ENCODE measurements around the gene SPATA31C1. TPM values are rescaled to one million over a fixed set of nuclear protein-coding genes. Genes with fewer than 3 reads are reported as not detected.
"Not testable (repeated sequence)": the region's sequence is repeated elsewhere in the genome, so short reads cannot be mapped to it uniquely, and the experiment has no call there.

Gene SPATA31C1
- not detected for polyA plus RNA-seq

GRCh38 chr9:87917662-87918061 is at the start of gene SPATA31C1:
Gene SPATA31C1, plus strand, starts transcription at chr9:87917962.
- not testable (repeated sequence) for H3K27ac ChIP-seq (ENCODE audit: low read depth, low read length)
- no CpG with 5 or more reads among the region's 8 CpGs for WGBS, 3 donors

DNA sequence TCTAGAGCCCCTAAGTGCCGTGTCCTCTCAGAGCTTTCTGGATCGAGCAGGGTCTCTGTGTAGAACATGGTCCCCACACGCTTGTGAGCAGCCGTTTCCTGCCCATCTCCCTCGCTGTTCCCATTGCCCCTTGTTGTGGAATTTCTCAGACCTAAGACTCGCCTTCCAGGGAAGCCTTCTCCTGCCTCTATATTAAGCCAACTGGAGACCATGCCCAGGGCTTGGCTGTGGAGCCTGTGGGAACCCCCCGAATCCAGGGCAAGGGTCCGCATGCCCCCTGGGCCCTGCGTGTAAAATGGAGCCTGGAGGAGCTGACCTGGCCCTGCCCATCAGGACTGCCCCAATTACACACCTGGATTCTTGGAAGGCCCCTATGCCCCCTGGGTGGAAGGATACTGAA is 49.6 kb upstream of the SPATA31C1 start:
- WGBS, 3 donors: 95 to 96% (median 95%) methylated on average over 9 of the region's 9 CpGs
- no peak overlapping the region for H3K27ac ChIP-seq (ENCODE audit: low read depth, low read length)

- H3K27ac ChIP-seq (ENCODE audit: low read depth, low read length): no peak overlapping the region
- WGBS, 3 donors: 64 to 97% (median 94%) methylated on average over 3 of the region's 3 CpGs
Measured at GRCh38 chr9:87868635-87869034, 49.1 kb upstream of the SPATA31C1 start.

- no peak overlapping the region for H3K27ac ChIP-seq (ENCODE audit: low read depth, low read length)
- 79 to 92% (median 92%) methylated on average over 11 of the region's 11 CpGs for WGBS, 3 donors
Measured at GRCh38 chr9:87869082-87869481, 48.7 kb upstream of the SPATA31C1 start.

GRCh38 chr9:87871425-87872078 is 46.2 kb upstream of the SPATA31C1 start:
- WGBS, 3 donors: 90 to 95% (median 90%) methylated on average over 7 of the region's 7 CpGs
- H3K27ac ChIP-seq (ENCODE audit: low read depth, low read length): no peak overlapping the region

DNA sequence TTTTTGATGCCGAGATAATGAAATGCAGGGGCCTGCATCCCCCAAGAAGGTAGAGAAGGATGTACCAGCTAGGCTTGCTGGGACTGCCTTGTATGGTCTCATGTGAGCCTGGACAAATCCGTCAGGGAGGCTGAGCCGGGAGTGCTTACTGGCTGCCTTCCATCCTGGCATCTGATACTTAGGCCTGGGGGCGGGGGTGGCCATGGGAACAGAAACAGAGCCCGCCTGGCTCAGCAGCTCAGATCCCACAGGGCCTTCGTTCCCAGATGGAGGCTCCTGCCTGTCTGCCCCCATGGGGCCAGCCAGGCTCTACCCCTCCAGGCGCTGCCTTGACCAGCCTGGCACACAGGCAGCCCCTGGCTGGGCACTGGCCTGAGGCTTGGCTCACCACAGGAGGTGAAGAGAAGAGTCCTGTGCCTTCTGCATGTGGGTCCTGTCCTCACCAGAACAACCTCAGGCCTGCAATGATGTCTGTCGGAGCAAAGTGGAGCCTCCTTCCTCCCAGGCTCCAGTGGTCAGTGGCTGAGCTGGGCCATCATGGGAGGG is 45.6 kb upstream of the SPATA31C1 start:
- 72 to 77% (median 73%) methylated on average over 8 of the region's 8 CpGs for WGBS, 3 donors
- H3K27ac ChIP-seq (ENCODE audit: low read depth, low read length): no peak overlapping the region

- H3K27ac ChIP-seq (ENCODE audit: low read depth, low read length): no peak overlapping the region
- WGBS, 3 donors: 97 to 99% (median 98%) methylated on average over 5 of the region's 5 CpGs
Measured at GRCh38 chr9:87873607-87874303, 44.0 kb upstream of the SPATA31C1 start.

GRCh38 chr9:87874304-87874623 is 43.5 kb upstream of the SPATA31C1 start:
- 61 to 72% (median 66%) methylated on average over 7 of the region's 7 CpGs for WGBS, 3 donors
- H3K27ac ChIP-seq (ENCODE audit: low read depth, low read length): no peak overlapping the region

GRCh38 chr9:87875060-87875459 is 42.7 kb upstream of the SPATA31C1 start:
- no peak overlapping the region for H3K27ac ChIP-seq (ENCODE audit: low read depth, low read length)

DNA sequence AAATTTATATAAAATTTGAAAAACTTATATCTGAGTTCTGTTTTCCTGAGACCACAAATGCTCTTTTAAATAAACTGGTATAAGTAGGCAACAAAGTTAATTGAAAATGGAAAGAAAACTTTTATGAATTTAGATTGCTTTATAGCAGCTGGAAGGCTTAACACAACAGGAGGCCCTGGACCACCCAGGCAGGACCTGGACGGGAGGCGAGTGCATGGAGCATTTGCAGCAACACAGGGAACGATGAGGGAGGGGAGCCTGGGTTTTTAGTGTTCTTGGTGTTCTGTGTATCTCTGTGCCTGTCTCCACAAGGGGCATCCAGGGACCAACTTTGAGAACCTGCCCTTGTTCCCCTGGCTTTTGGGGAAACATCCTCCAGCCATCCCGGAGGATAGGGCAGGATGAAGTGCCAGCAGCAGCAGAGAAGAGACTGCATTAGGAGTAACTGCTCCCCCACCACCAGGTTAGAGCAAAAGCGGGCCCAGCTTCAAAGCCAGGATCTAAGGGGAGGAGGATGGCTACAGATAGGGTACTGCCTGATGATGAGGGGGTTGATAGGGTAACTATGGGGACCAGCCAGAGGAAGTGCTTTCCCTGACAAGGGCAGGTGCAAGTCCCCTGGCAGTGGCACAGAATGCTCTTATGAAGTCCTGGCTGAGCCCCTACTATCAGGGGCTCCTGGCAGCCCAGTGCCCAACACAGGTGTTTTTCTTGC is 41.8 kb upstream of the SPATA31C1 start:
- 73 to 87% (median 76%) methylated on average over 5 of the region's 5 CpGs for WGBS, 3 donors
- no peak overlapping the region for H3K27ac ChIP-seq (ENCODE audit: low read depth, low read length)

DNA sequence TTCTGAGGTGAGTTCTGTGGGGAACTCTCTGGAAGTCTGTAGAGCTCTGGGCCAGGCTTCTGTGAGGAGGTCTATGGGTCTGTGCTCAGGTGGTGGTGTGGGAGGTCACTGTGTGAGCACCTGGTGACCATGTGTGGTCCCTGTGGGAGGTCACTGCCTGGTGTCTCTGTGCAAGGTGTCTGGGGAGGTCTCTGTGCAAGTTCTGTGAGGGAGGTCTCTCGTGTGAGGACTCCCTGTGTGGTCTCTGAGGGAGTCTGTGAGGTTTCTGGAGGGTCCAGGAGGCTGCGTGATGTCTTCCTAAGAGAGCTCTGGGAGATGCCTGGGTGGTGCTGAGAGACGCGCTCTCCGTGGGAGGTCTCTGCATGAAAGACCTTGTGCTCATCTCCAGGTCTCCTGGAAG is 41.1 kb upstream of the SPATA31C1 start:
- WGBS, 3 donors: 88 to 99% (median 93%) methylated on average over 5 of the region's 5 CpGs
- H3K27ac ChIP-seq (ENCODE audit: low read depth, low read length): no peak overlapping the region

GRCh38 chr9:87878989-87879511 is 38.7 kb upstream of the SPATA31C1 start:
- WGBS, 3 donors: 78 to 90% (median 82%) methylated on average over 1 of the region's 1 CpG
- no peak overlapping the region for H3K27ac ChIP-seq (ENCODE audit: low read depth, low read length)

DNA sequence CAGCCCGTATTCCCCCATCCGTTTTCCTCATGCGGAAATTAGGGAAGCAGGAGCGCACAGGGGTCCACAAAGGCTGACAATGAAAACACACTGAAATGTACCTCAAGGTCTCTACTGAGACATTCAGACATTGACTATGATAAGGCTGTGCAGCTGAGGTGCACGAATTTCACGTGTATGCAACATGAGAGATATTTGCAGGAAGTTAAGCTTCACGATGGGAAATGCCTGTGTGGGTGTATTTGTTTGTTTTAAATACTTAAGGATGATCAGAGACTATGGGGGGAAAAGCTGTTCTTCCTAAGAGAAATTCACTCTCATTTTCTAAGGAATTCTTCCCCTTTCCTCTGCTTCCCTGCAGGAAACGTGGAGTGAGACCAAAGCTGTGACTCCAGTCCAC is 37.6 kb upstream of the SPATA31C1 start:
- WGBS, 3 donors: 55 to 71% (median 63%) methylated on average over 8 of the region's 8 CpGs
- H3K27ac ChIP-seq (ENCODE audit: low read depth, low read length): no peak overlapping the region

- 66 to 81% (median 79%) methylated on average over 6 of the region's 6 CpGs for WGBS, 3 donors
Measured at GRCh38 chr9:87880683-87881082, 37.1 kb upstream of the SPATA31C1 start.

DNA sequence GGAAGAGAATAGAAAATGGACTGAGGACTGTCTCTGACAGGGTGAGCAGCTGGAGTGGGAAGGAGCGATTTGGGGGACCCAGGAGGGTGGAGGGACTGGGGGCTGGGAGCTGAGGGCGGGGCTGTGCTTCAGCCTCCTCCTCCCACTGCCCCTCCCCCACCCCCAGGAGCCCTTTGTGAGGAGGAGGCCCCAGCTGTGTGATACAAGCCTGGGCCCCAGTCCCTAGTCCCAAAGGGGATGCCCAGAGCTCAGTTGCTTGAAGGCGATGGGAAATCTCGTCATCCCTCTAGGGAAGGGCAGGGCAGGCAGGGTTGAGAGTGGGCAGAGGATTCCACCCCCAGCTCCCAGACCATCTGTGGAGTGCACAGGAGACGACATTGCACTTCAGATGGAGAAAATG is 35.1 kb upstream of the SPATA31C1 start, which contains the start of gene SPATA31E1:
SPATA31E1 (plus strand) TSS at position 251 of the 400 bp plus-strand sequence; CDS start at position 266, 15 bp downstream.
- 80 to 86% (median 82%) methylated on average over 5 of the region's 5 CpGs for WGBS, 3 donors

More at GRCh38 chr9:87880683-87881082, 37.1 kb upstream of the SPATA31C1 start:
- no peak overlapping the region for H3K27ac ChIP-seq (ENCODE audit: low read depth, low read length)

DNA sequence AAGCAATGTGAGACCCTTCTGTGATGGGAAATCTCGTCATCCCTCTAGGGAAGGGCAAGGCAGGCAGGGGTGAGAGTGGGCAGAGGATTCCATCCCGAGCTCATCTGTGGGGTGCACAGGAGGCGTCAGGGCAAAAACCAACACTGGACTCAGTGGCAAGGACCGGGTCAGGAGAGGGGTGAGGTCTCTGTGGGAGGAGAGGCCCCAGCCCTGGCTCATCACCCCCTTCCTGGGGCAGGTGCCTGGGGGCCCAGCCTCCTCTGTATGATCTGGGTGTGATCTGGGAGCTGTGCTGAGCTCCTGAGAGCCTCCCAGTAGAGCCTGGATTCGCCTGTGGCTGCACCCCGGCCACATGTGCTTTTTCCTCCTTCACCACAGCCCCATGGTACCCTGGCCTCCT is 34.5 kb upstream of the SPATA31C1 start:
- H3K27ac ChIP-seq (ENCODE audit: low read depth, low read length): no peak overlapping the region
- 86 to 92% (median 86%) methylated on average over 6 of the region's 6 CpGs for WGBS, 3 donors

More for the DNA sequence above, 35.1 kb upstream of the SPATA31C1 start, which contains the start of gene SPATA31E1:
- H3K27ac ChIP-seq (ENCODE audit: low read depth, low read length): no peak within 1 kb of the TSS

DNA sequence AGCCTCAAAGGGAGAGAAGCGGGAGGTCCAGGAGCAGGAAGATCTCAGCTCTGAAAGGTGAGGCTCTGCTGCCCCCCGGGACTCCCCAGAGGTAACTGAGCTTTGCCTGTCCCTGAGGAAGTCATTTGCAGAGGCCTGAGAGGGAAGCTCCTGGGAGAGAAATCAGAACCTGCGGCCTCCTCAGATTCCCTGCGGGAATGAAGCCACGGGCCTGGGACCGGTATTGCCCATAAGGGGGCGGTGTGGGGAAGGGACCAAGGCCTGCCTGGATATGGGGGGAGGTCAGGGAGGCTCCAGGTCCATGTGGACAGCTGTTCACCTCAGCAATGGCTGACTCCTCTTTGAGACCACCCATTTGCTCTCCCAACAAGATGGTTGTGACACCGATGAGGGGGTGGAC is 33.8 kb upstream of the SPATA31C1 start:
- WGBS, 3 donors: 72 to 79% (median 77%) methylated on average over 8 of the region's 8 CpGs
- H3K27ac ChIP-seq (ENCODE audit: low read depth, low read length): no peak overlapping the region

- 89 to 92% (median 91%) methylated on average over 17 of the region's 17 CpGs for WGBS, 3 donors
- H3K27ac ChIP-seq (ENCODE audit: low read depth, low read length): no peak overlapping the region
Measured at GRCh38 chr9:87884578-87885459, 32.9 kb upstream of the SPATA31C1 start.
